ENCODE measurements around the gene MKNK1.

Gene MKNK1

GRCh38 chr1:46618754-46619415 is 14.8 kb upstream of the MKNK1 start:
- DNase-seq, result no peak

GRCh38 chr1:46617833-46618232 is 13.8 kb upstream of the MKNK1 start:
- no peak for DNase-seq

- no peak for DNase-seq
Measured at GRCh38 chr1:46617108-46617800, 13.2 kb upstream of the MKNK1 start.

GRCh38 chr1:46616277-46617107 is 12.4 kb upstream of the MKNK1 start, which contains the start of gene MOB3C:
TSS of gene MOB3C (minus strand) at chr1:46616811. CDS start at chr1:46613321, 3,490 bp downstream.
- peak; percentile 73 to 76 for DNase-seq

GRCh38 chr1:46615735-46616134 is 11.7 kb upstream of the MKNK1 start:
- DNase-seq, result peak; percentile 23 to 34

GRCh38 chr1:46615088-46615487 is 11.0 kb upstream of the MKNK1 start:
- DNase-seq, result no peak

- DNase-seq, result no peak
Measured at GRCh38 chr1:46614604-46614984, 10.5 kb upstream of the MKNK1 start.

GRCh38 chr1:46613661-46614603 is 9.9 kb upstream of the MKNK1 start:
- DNase-seq, result peak; percentile 31 to 41

- DNase-seq, result no peak
Measured at GRCh38 chr1:46612937-46613660, 9.0 kb upstream of the MKNK1 start.

- DNase-seq, result no peak
Measured at GRCh38 chr1:46611691-46612221, 7.7 kb upstream of the MKNK1 start.

- DNase-seq, result no peak
Measured at GRCh38 chr1:46607345-46608130, 3.5 kb upstream of the MKNK1 start.

- no peak for DNase-seq
Measured at GRCh38 chr1:46606255-46606965, 2.3 kb upstream of the MKNK1 start.

- no peak for DNase-seq
Measured at GRCh38 chr1:46605232-46605631, 1.2 kb upstream of the MKNK1 start.

- no peak for DNase-seq
Measured at GRCh38 chr1:46603481-46603857, 599 bp downstream of the MKNK1 start.

GRCh38 chr1:46601257-46602007 is 2.6 kb downstream of the MKNK1 start:
- no peak for DNase-seq

- DNase-seq, result no peak
Measured at GRCh38 chr1:46599059-46599970, 4.8 kb downstream of the MKNK1 start.

- DNase-seq, result no peak
Measured at GRCh38 chr1:46596846-46597245, 7.2 kb downstream of the MKNK1 start.

- DNase-seq, result no peak
Measured at GRCh38 chr1:46596036-46596435, 8.0 kb downstream of the MKNK1 start.
